ENCODE measurements around the gene CBARP.

GRCh38 chr19:1265615-1266128 is 27.9 kb upstream of the CBARP start:
- no peak for TF ChIP-seq EZH2 (IDR thresholded peaks at IDR 0.05; ENCODE audit: insufficient read depth, poor library complexity, severe bottlenecking)
- no peak for TF ChIP-seq EZH2phosphoT487 (IDR thresholded peaks at IDR 0.05; ENCODE audit: insufficient read depth, low read depth)

All from GM23248 (cell line).